ENCODE measurements around the gene CYBB. TPM values are rescaled to one million over a fixed set of nuclear protein-coding genes. Genes with fewer than 3 reads are reported as not detected.
A peak's percentile ranks its signal among the peaks of the same experiment; 100 is the strongest.

The CYBB gene
- total and polyA plus RNA-seq, 10 donors: 30.5 to 231 (median 163) TPM

- no peaks in the 10 kb centered on the region for H3K27me3 ChIP-seq (replicated peaks in 1 of 7)
- 56 to 76% (median 68%) methylated on average over 2 of the region's 2 CpGs for WGBS, 5 donors
- intact Hi-C loops (cut with DNase I; ENCODE audit: low total_unique reads): no loop called here
These were observed 20.1 kb downstream of the CYBB start for GRCh38 chrX:37799936-37800335.

DNA sequence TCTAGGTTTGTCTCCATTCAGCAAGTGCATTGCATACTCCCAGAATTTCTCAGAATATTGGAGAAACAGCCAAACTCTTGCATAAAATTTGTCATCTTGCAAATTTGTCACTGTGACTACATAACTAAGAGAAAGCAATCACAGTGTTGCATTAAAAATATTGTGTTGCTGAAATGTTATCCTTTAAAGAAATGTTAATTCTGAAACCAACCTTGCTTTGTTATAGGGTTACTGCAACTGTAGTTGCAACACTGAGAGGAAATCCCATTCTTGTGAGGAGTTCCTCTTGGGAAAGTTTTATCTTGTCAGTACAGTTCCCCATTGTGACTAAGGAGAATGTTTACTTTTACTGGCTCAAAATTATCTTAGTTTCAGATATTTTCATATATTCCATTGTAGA, 20.9 kb downstream of the CYBB start:
- no peak for TF ChIP-seq POLR2A (IDR thresholded peaks at IDR 0.05)
- no peak for TF ChIP-seq CTCF (IDR thresholded peaks at IDR 0.05 in 8 of 11, conservative IDR thresholded peaks at IDR 0.05 in 3 of 11)
- no peak for TF ChIP-seq POLR2AphosphoS5 (IDR thresholded peaks at IDR 0.05)
- no peaks in the 10 kb centered on the region for H3K27me3 ChIP-seq (replicated peaks in 1 of 7)
- H3K27ac ChIP-seq: peak overlapping the region in 3 of 8 donors; percentile 13 to 56 (median 13)
- H3K9me3 ChIP-seq: no peaks in the 10 kb centered on the region
- intact Hi-C loops (cut with DNase I; ENCODE audit: low total_unique reads): no loop called here
- no peak for DNase-seq
- H3K4me3 ChIP-seq: no peak overlapping the region
- H3K36me3 ChIP-seq: peaks cover 0 to 67% (median 4%) of the 10 kb centered on the region in 6 donors
- peaks cover 0 to 56% (median 15%) of the 10 kb centered on the region in 6 donors for H3K4me1 ChIP-seq

More at GRCh38 chrX:37799936-37800335, 20.1 kb downstream of the CYBB start:
- H3K4me1 ChIP-seq: peaks cover 0 to 64% (median 21%) of the 10 kb centered on the region in 6 donors
- H3K27ac ChIP-seq: peak overlapping the region in 3 of 8 donors; percentile 9 to 56 (median 13)
- TF ChIP-seq POLR2A (IDR thresholded peaks at IDR 0.05) (no peak), POLR2AphosphoS5 (IDR thresholded peaks at IDR 0.05) (no peak), CTCF (IDR thresholded peaks at IDR 0.05 in 8 of 11, conservative IDR thresholded peaks at IDR 0.05 in 3 of 11) (no peak)
- H3K36me3 ChIP-seq: peaks cover 0 to 67% (median 4%) of the 10 kb centered on the region in 6 donors
- DNase-seq: no peak
- no peaks in the 10 kb centered on the region for H3K9me3 ChIP-seq
- H3K4me3 ChIP-seq: no peak overlapping the region

DNA sequence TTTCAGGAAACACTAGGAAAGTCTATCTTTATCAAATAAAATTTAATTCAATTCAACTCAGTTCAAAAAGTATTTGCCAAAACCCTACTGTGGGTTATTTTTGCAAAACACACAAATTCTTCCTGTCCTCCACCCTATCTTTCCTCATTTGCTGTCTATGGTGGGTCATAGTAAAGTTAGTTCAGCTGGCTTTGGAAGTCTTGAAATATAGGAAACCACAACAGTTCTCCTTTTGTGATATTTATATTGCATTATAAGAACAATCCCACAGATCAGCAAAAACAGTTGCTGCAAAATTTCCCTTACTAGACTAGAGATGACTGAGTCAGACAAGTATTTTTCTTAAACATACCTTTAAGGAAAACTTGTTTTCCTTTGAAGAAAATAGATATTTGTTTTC, 22.2 kb downstream of the CYBB start:
- Histone ChIP-seq H3K9me3 (no peaks in the 10 kb centered on the region), H3K4me1 (peaks cover 0 to 43% (median 4%) of the 10 kb centered on the region in 6 donors), H3K4me3 (no peak overlapping the region), H3K27me3 (replicated peaks in 1 of 7) (no peaks in the 10 kb centered on the region), H3K36me3 (peaks cover 0 to 72% (median 4%) of the 10 kb centered on the region in 6 donors), H3K27ac (peak overlapping the region in 4 of 8 donors; percentile 7 to 56 (median 28))
- intact Hi-C loops (cut with DNase I; ENCODE audit: low total_unique reads): no loop called here
- no peak for DNase-seq
- TF ChIP-seq CTCF (IDR thresholded peaks at IDR 0.05 in 8 of 11, conservative IDR thresholded peaks at IDR 0.05 in 3 of 11) (no peak), POLR2A (IDR thresholded peaks at IDR 0.05) (no peak), POLR2AphosphoS5 (IDR thresholded peaks at IDR 0.05) (no peak)

- intact Hi-C loops (cut with DNase I; ENCODE audit: low total_unique reads): no loop called here
These were observed 23.2 kb downstream of the CYBB start for GRCh38 chrX:37803057-37803456.

More at GRCh38 chrX:37803057-37803456, 23.2 kb downstream of the CYBB start:
- Histone ChIP-seq H3K27me3 (replicated peaks in 1 of 7) (no peaks in the 10 kb centered on the region), H3K9me3 (no peaks in the 10 kb centered on the region), H3K4me3 (no peak overlapping the region), H3K36me3 (peaks cover 0 to 72% (median 4%) of the 10 kb centered on the region in 6 donors), H3K4me1 (peaks cover 0 to 33% (median 0%) of the 10 kb centered on the region in 6 donors), H3K27ac (peak overlapping the region in 2 of 8 donors; percentile 14 to 56)
- no peak for DNase-seq
- 38 to 94% (median 63%) methylated on average over 2 of the region's 2 CpGs for WGBS, 5 donors
- TF ChIP-seq POLR2A (IDR thresholded peaks at IDR 0.05): no peak
- no peak for TF ChIP-seq CTCF (IDR thresholded peaks at IDR 0.05 in 8 of 11, conservative IDR thresholded peaks at IDR 0.05 in 3 of 11)
